ENCODE data around the gene GOLGB1.

Gene GOLGB1

GRCh38 chr3:121681792-121682191, 67.7 kb downstream of the GOLGB1 start:
- no peak for DNase-seq (ENCODE audit: low spot score)

GRCh38 chr3:121677141-121677540, 72.4 kb downstream of the GOLGB1 start:
- no peak for DNase-seq (ENCODE audit: low spot score)

- no peak for DNase-seq (ENCODE audit: low spot score)
Observed at GRCh38 chr3:121670676-121671075, 78.9 kb downstream of the GOLGB1 start.

- DNase-seq (ENCODE audit: low spot score), result no peak
Observed at GRCh38 chr3:121667333-121667732, 82.2 kb downstream of the GOLGB1 start.

- DNase-seq (ENCODE audit: low spot score), result no peak
Observed at GRCh38 chr3:121665488-121665887, 84.1 kb downstream of the GOLGB1 start.

GRCh38 chr3:121663171-121663847, 86.2 kb downstream of the GOLGB1 start:
- DNase-seq (ENCODE audit: low spot score), result no peak

GRCh38 chr3:121662742-121663141, 86.8 kb downstream of the GOLGB1 start:
- no peak for DNase-seq (ENCODE audit: low spot score)

- no peak for DNase-seq (ENCODE audit: low spot score)
Observed at GRCh38 chr3:121661376-121661775, 88.2 kb downstream of the GOLGB1 start.

- no peak for DNase-seq (ENCODE audit: low spot score)
Observed at GRCh38 chr3:121660356-121661171, 89.0 kb downstream of the GOLGB1 start, which contains the start of gene HCLS1. HCLS1 (minus strand) TSS chr3:121660903; CDS start chr3:121658347, 2,556 bp downstream.

- no peak for DNase-seq (ENCODE audit: low spot score)
Observed at GRCh38 chr3:121659586-121659985, 90.0 kb downstream of the GOLGB1 start.

- DNase-seq (ENCODE audit: low spot score), result no peak
Observed at GRCh38 chr3:121658716-121659435, 90.7 kb downstream of the GOLGB1 start.

- no peak for DNase-seq (ENCODE audit: low spot score)
Observed at GRCh38 chr3:121654493-121655385, 94.8 kb downstream of the GOLGB1 start.

- DNase-seq (ENCODE audit: low spot score), result no peak
Observed at GRCh38 chr3:121651684-121652083, 97.9 kb downstream of the GOLGB1 start.

- no peak for DNase-seq (ENCODE audit: low spot score)
Observed at GRCh38 chr3:121649645-121650044, 99.9 kb downstream of the GOLGB1 start.

- DNase-seq (ENCODE audit: low spot score), result no peak
Observed at GRCh38 chr3:121648219-121648958, 101.2 kb downstream of the GOLGB1 start.

GRCh38 chr3:121645054-121645453, 104.5 kb downstream of the GOLGB1 start:
- DNase-seq (ENCODE audit: low spot score), result no peak

- no peak for DNase-seq (ENCODE audit: low spot score)
Observed at GRCh38 chr3:121642601-121643314, 106.8 kb downstream of the GOLGB1 start.

GRCh38 chr3:121641127-121641526, 108.4 kb downstream of the GOLGB1 start:
- DNase-seq (ENCODE audit: low spot score), result no peak

GRCh38 chr3:121637922-121638321, 111.6 kb downstream of the GOLGB1 start:
- DNase-seq (ENCODE audit: low spot score), result no peak

GRCh38 chr3:121630355-121630754, 119.2 kb downstream of the GOLGB1 start:
- DNase-seq (ENCODE audit: low spot score), result no peak
